Measurements from ENCODE around the gene CDK3. TPM values are rescaled to one million over a fixed set of nuclear protein-coding genes. Genes with fewer than 3 reads are reported as not detected.

The CDK3 gene
- total and polyA plus RNA-seq, 2 of the 4 experiments (the other 2 are of a cell fraction), result 0.72 to 8.8 TPM

DNA sequence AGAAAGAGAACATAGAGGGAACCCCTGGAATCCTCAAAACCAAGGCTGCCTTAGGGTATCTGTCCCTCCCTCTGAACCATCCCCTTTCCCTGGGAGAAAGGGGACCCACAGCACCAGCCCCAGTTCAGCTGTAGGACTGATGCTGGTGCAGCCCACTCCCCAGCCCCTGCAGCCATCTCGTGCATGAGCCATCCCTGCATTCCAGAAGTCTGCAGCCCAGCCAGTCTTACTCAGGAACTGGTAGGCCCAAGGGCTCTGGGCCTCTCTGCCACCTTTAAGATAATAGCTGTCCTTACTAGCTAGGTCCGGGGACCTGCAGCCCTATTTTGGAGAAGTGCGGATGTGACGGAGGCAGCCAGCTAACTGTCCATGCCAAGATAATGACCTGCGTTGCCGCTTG lies 32.5 kb downstream of the CDK3 start:
- Histone ChIP-seq H3K18ac (ENCODE audit: low read depth, low read length) (no peak overlapping the region), H3K4me1 (ENCODE audit: control insufficient read depth, insufficient read depth, low read length) (peaks cover 2% of the 10 kb centered on the region; the same call in 1 of the 2 replicates), H2AK9ac (replicated peaks; ENCODE audit: low read depth, low read length, poor library complexity) (no peak overlapping the region), H3K4me2 (ENCODE audit: low read depth, low read length) (no peak overlapping the region), H2BK20ac (ENCODE audit: low read depth, low read length) (no peak overlapping the region), H3K4ac (ENCODE audit: low read depth, low read length) (no peak overlapping the region), H2BK120ac (ENCODE audit: low read depth, low read length) (no peak overlapping the region), H3K27ac (ENCODE audit: insufficient read depth, low read length) (no peak overlapping the region), H3K79me1 (ENCODE audit: low read depth in 1 of 2, low read length in 2 of 2) (no peaks in the 10 kb centered on the region), H4K91ac (ENCODE audit: insufficient read depth, low read depth, low read length) (no peak overlapping the region), H2AK5ac (ENCODE audit: low read depth, low read length) (no peak overlapping the region), H3K14ac (replicated peaks; ENCODE audit: low read depth, low read length) (no peak overlapping the region), H3K56ac (ENCODE audit: extremely low read depth, insufficient read depth, low read length) (no peak overlapping the region), H3K9me3 (ENCODE audit: control insufficient read depth, insufficient read depth, low read length) (no peaks in the 10 kb centered on the region), H3K9me1 (ENCODE audit: insufficient read depth, low read length) (no peaks in the 10 kb centered on the region; the same call in 1 of the 2 replicates), H3K27me3 (ENCODE audit: control insufficient read depth, insufficient read depth, low read length) (no peaks in the 10 kb centered on the region), H4K20me1 (ENCODE audit: insufficient read depth, low read length) (no peaks in the 10 kb centered on the region), H3K23ac (ENCODE audit: low read depth, low read length) (no peak overlapping the region), H3K36me3 (ENCODE audit: control insufficient read depth, insufficient read depth, low read length) (peaks cover 3% of the 10 kb centered on the region; the same call in 1 of the 2 replicates), H4K5ac (ENCODE audit: low read depth, low read length) (no peak overlapping the region), H2BK5ac (ENCODE audit: low read depth, low read length, poor library complexity, severe bottlenecking) (no peak overlapping the region), H3K9ac (ENCODE audit: low read depth, low read length) (no peak overlapping the region), H2BK15ac (ENCODE audit: low read depth, low read length) (no peak overlapping the region), H3K4me3 (ENCODE audit: insufficient read depth, low read depth, low read length) (no peak overlapping the region), H4K8ac (ENCODE audit: low read depth in 2 of 2, low read length in 2 of 2) (no peak overlapping the region), H2AFZ (replicated peaks; ENCODE audit: low read length, poor library complexity) (no peak overlapping the region)
- intact Hi-C loops (cut with micrococcal nuclease) (no loop called here), in situ Hi-C loops (cut with MboI; ENCODE audit: low sequenced_read_pairs) (no loop called here), dilution Hi-C loops (cut with HindIII; ENCODE audit: low sequenced_read_pairs, unreplicated experiment) (no loop called here)
- ChIA-PET CTCF (no interaction called here), POLR2A (ENCODE audit: unreplicated experiment) (no interaction called here)
- TF ChIP-seq RAD21 (IDR thresholded peaks at IDR 0.05; ENCODE audit: low read length) (no peak), BHLHE40 (IDR thresholded peaks at IDR 0.05; ENCODE audit: low read depth, low read length) (no peak), CEBPB (IDR thresholded peaks at IDR 0.05; ENCODE audit: low read depth, low read length) (no peak), CHD1 (IDR thresholded peaks at IDR 0.05; ENCODE audit: low read depth, low read length) (no peak), USF2 (IDR thresholded peaks at IDR 0.05; ENCODE audit: low read depth, low read length) (no peak), MXI1 (IDR thresholded peaks at IDR 0.05; ENCODE audit: borderline replicate concordance, low read depth, low read length) (no peak), POLR2A (IDR thresholded peaks at IDR 0.05; ENCODE audit: low read depth, low read length) (no peak), SMC3 (IDR thresholded peaks at IDR 0.05; ENCODE audit: low read depth, low read length) (no peak), NFE2L2 (IDR thresholded peaks at IDR 0.05; ENCODE audit: low read depth, low read length) (no peak), MAZ (IDR thresholded peaks at IDR 0.05; ENCODE audit: borderline replicate concordance, low read depth, low read length) (no peak), MAFK (IDR thresholded peaks at IDR 0.05; ENCODE audit: low read depth, low read length) (no peak), RCOR1 (IDR thresholded peaks at IDR 0.05; ENCODE audit: insufficient replicate concordance, low read length) (no peak), RFX5 (IDR thresholded peaks at IDR 0.05; ENCODE audit: low read depth, low read length) (no peak), FOS (IDR thresholded peaks at IDR 0.05; ENCODE audit: low read depth, low read length) (no peak)
- TF ChIP-seq, protein P1, sequence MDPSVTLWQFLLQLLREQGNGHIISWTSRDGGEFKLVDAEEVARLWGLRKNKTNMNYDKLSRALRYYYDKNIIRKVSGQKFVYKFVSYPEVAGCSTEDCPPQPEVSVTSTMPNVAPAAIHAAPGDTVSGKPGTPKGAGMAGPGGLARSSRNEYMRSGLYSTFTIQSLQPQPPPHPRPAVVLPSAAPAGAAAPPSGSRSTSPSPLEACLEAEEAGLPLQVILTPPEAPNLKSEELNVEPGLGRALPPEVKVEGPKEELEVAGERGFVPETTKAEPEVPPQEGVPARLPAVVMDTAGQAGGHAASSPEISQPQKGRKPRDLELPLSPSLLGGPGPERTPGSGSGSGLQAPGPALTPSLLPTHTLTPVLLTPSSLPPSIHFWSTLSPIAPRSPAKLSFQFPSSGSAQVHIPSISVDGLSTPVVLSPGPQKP (IDR thresholded peaks at IDR 0.05; ENCODE audit: borderline replicate concordance, low read depth, low read length), result no peak
- TF ChIP-seq, protein P2, sequence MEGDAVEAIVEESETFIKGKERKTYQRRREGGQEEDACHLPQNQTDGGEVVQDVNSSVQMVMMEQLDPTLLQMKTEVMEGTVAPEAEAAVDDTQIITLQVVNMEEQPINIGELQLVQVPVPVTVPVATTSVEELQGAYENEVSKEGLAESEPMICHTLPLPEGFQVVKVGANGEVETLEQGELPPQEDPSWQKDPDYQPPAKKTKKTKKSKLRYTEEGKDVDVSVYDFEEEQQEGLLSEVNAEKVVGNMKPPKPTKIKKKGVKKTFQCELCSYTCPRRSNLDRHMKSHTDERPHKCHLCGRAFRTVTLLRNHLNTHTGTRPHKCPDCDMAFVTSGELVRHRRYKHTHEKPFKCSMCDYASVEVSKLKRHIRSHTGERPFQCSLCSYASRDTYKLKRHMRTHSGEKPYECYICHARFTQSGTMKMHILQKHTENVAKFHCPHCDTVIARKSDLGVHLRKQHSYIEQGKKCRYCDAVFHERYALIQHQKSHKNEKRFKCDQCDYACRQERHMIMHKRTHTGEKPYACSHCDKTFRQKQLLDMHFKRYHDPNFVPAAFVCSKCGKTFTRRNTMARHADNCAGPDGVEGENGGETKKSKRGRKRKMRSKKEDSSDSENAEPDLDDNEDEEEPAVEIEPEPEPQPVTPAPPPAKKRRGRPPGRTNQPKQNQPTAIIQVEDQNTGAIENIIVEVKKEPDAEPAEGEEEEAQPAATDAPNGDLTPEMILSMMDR (conservative IDR thresholded peaks at IDR 0.05; ENCODE audit: low read depth, low read length), result no peak
- 93% methylated on average over 3 of the region's 6 CpGs; no CpG with 5 or more reads in 1 of the 2 experiments for WGBS, 2 experiments (ENCODE audit: extremely low coverage in 2 of 2, insufficient read length in 1 of 2)
- ATAC-seq (ENCODE audit: low read depth) (no peak), DNase-seq (no peak)
- BruUV-seq (replicated peaks), result no TSS peak

Measured in IMR-90 (cell line).